Kidney (tissue), 14 donors: ENCODE measurements around the gene SNX24. TPM values are rescaled to one million over a fixed set of nuclear protein-coding genes. Genes with fewer than 3 reads are reported as not detected.

ENCODE experiments used
- DNase-seq, 5 donors: peaks; one replicate each; pipeline ENCODE4 v3.0.0-alpha.2; 2013 to 2020
- FAIRE-seq: peaks from 2 replicates; lab custom pipeline; 2012; peaks lifted over from hg19 to GRCh38; lab: Jason Lieb, UNC
- H3K27ac ChIP-seq, 2 donors: one replicate each; pipeline ENCODE4 v1.7.0; 2013; ENCODE audit warnings: low read depth in 2 of 2, low read length in 2 of 2, inconsistent platforms in 1 of 2
- H3K27me3 ChIP-seq: one replicate; pipeline ENCODE4 v1.7.1; 2013; ENCODE audit warnings: low read length, inconsistent platforms; ENCODE audit not compliant: control insufficient read depth, insufficient read depth
- H3K36me3 ChIP-seq, 3 donors: one replicate each; pipeline versions ENCODE4 v1.7.0 to v1.7.1; 2013; ENCODE audit warnings: low read length in 3 of 3, control low read depth in 1 of 3, inconsistent platforms in 1 of 3; ENCODE audit not compliant: insufficient read depth in 3 of 3, control insufficient read depth in 2 of 3
- H3K4me1 ChIP-seq, 3 donors: one replicate each; pipeline versions ENCODE4 v1.7.0 to v1.7.1; 2013; ENCODE audit warnings: low read length in 3 of 3, inconsistent platforms in 1 of 3, low read depth in 1 of 3; ENCODE audit not compliant: control insufficient read depth in 2 of 3, insufficient read depth in 2 of 3
- H3K4me3 ChIP-seq, 3 donors: one replicate each; pipeline versions ENCODE4 v1.7.0 to v1.8.1; 2013; ENCODE audit warnings: low read length in 3 of 3, control low read depth in 1 of 3, inconsistent platforms in 1 of 3
- H3K9ac ChIP-seq, 3 donors: one replicate each; pipeline versions ENCODE4 v1.7.0 to v1.7.1; 2013; ENCODE audit warnings: low read length in 3 of 3, control low read depth in 1 of 3, inconsistent platforms in 1 of 3
- H3K9me3 ChIP-seq, 3 donors: one replicate each; pipeline versions ENCODE4 v1.7.0 to v1.7.1; 2013; ENCODE audit warnings: low read length in 3 of 3, control low read depth in 1 of 3, inconsistent platforms in 1 of 3; ENCODE audit not compliant: control insufficient read depth in 2 of 3, insufficient read depth in 1 of 3
- intact Hi-C: fragments of 100-400 bp; cut with DNase I; formaldehyde crosslinking; loops from one replicate; pipeline ENCODE4 v1.11.1; 2022
- polyA plus RNA-seq: library from polyadenylated mRNA; stranded (reverse); fragments of 350-450 nt; fragmentation: Illumina TruSeq; extraction: RNeasy Lipid Tissue Mini Kit (QIAGEN cat#74804); gene quantifications from one replicate; pipeline ENCODE4 v1.2.3, GENCODE V29; 2014; ENCODE audit warnings: low read depth, low replicate concordance; ENCODE audit not compliant: insufficient read depth
- total RNA-seq: library from RNA; stranded (reverse); fragmentation: NEBNext Ultra II Directional; extraction: Animal tissue kit (Norgen Biotek cat#: 25700); gene quantifications from one replicate; pipeline ENCODE4 v1.2.1, GENCODE V29; 2021
- TF ChIP-seq, protein P1 (sequence below): IDR thresholded peaks from 3 replicates; pipeline ENCODE4 v1.5.1; 2012; ENCODE audit warnings: mild to moderate bottlenecking, moderate library complexity, borderline replicate concordance; ENCODE audit not compliant: insufficient read depth; ENCODE audit errors: extremely low read depth
- donor health status: control.
- donor health status: control.
- donor health status: control.
- donor health status: control.
- donor health status: control.
- donor health status: DM: yes; HTN: yes; CAD: no.
- donor health status: Normal renal cell carcinoma (clear cell type).

The SNX24 gene
- total and polyA plus RNA-seq, 2 donors from 2014 or later, result 23.8 to 27.0 TPM

DNA sequence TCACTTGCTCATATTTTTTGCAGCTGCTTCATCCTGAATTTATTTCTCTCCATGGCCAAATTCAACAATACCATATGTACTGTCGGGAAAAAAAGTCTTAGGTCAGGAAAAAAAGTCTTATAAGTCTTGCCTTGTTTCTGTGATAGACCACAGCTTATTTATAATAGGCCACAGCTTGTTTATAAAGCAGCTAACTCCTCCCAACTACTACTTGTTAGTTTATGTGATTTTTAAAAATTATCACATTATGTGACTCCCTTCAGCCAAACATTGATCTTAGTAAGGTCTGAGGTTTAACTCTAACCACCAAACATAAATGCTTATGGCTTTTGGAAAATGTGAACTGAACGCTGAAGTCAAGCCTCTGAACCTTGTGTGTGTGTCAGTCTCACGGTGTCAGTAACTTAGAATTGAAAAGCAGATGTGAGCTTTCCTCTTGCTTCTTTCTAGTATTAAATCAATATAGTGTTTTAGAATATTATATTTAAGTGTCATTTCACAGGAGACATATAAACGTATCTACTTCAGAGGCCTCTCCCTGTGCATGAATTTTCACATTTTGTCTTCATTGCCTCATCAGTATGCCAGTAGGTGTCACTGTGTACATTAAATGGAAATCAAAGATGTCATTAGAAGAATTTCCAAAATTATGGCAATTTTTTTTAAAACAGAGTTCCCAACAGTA lies 51.3 kb downstream of the SNX24 start:
- H3K9me3 ChIP-seq, result no peaks in the 10 kb centered on the region
- FAIRE-seq (no peak), DNase-seq (peak in 2 of 5 donors; percentile 16 to 65)
- intact Hi-C loops, result no loop called here
- TF ChIP-seq, protein P1, sequence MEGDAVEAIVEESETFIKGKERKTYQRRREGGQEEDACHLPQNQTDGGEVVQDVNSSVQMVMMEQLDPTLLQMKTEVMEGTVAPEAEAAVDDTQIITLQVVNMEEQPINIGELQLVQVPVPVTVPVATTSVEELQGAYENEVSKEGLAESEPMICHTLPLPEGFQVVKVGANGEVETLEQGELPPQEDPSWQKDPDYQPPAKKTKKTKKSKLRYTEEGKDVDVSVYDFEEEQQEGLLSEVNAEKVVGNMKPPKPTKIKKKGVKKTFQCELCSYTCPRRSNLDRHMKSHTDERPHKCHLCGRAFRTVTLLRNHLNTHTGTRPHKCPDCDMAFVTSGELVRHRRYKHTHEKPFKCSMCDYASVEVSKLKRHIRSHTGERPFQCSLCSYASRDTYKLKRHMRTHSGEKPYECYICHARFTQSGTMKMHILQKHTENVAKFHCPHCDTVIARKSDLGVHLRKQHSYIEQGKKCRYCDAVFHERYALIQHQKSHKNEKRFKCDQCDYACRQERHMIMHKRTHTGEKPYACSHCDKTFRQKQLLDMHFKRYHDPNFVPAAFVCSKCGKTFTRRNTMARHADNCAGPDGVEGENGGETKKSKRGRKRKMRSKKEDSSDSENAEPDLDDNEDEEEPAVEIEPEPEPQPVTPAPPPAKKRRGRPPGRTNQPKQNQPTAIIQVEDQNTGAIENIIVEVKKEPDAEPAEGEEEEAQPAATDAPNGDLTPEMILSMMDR, result peak; percentile 43
- no peak overlapping the region for H3K4me3 ChIP-seq
- no peaks in the 10 kb centered on the region for H3K36me3 ChIP-seq
- H3K27me3 ChIP-seq, result no peaks in the 10 kb centered on the region
- H3K27ac ChIP-seq, result no peak overlapping the region
- no peaks in the 10 kb centered on the region for H3K4me1 ChIP-seq
- H3K9ac ChIP-seq, result no peak overlapping the region

GRCh38 chr5:122897283-122897602 lies 51.8 kb downstream of the SNX24 start:
- TF ChIP-seq, protein P1, result no peak
- FAIRE-seq (no peak), DNase-seq (no peak)
- H3K4me3 ChIP-seq, result no peak overlapping the region
- no peaks in the 10 kb centered on the region for H3K4me1 ChIP-seq
- intact Hi-C loops, result no loop called here
- H3K27me3 ChIP-seq, result no peaks in the 10 kb centered on the region
- H3K9ac ChIP-seq, result no peak overlapping the region
- no peaks in the 10 kb centered on the region for H3K36me3 ChIP-seq
- no peak overlapping the region for H3K27ac ChIP-seq
- no peaks in the 10 kb centered on the region for H3K9me3 ChIP-seq

GRCh38 chr5:122901346-122901745 lies 55.9 kb downstream of the SNX24 start:
- TF ChIP-seq, protein P1, result no peak
- H3K36me3 ChIP-seq, result no peaks in the 10 kb centered on the region
- H3K9ac ChIP-seq, result no peak overlapping the region
- FAIRE-seq (no peak), DNase-seq (no peak)
- no peaks in the 10 kb centered on the region for H3K4me1 ChIP-seq
- H3K4me3 ChIP-seq, result no peak overlapping the region
- H3K27ac ChIP-seq, result no peak overlapping the region
- intact Hi-C loops, result no loop called here
- H3K9me3 ChIP-seq, result no peaks in the 10 kb centered on the region
- no peaks in the 10 kb centered on the region for H3K27me3 ChIP-seq

DNA sequence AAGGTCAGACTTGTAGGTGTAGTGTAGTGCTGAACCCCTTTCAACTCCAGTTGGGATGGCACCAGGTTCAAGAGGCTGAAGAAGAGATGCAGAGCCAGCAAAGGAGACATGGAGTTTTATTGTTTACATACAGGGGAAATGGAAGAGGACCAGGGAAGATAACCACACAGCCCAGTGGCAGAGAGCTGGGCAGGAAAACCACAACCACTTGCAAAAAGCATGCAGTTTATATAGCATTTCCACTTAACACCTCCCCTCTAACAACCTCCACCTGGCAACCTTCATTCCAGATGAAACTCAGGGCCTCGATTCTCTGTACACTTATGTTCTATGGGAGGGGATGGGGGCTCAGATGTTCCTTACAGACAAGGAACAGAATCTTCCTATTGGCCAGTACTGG lies 56.9 kb downstream of the SNX24 start:
- Histone ChIP-seq H3K9me3 (no peaks in the 10 kb centered on the region), H3K36me3 (no peaks in the 10 kb centered on the region), H3K4me3 (no peak overlapping the region), H3K9ac (no peak overlapping the region), H3K27me3 (no peaks in the 10 kb centered on the region), H3K4me1 (no peaks in the 10 kb centered on the region), H3K27ac (no peak overlapping the region)
- intact Hi-C loops, result no loop called here
- TF ChIP-seq, protein P1, result no peak
- no peak for DNase-seq
- no peak for FAIRE-seq
